NT2/D1 (cell line): ENCODE measurements around the gene GPD1.

Experiments
- YY1 ChIP-seq: IDR thresholded peaks from 2 replicates; pipeline ENCODE4 v1.6.1; 2011; ENCODE audit not compliant: insufficient read length, insufficient read depth
- ZNF274 ChIP-seq: IDR thresholded peaks from 2 replicates; pipeline ENCODE4 v1.6.1; 2011; ENCODE audit warnings: mild to moderate bottlenecking, low read depth, low read length

DNA sequence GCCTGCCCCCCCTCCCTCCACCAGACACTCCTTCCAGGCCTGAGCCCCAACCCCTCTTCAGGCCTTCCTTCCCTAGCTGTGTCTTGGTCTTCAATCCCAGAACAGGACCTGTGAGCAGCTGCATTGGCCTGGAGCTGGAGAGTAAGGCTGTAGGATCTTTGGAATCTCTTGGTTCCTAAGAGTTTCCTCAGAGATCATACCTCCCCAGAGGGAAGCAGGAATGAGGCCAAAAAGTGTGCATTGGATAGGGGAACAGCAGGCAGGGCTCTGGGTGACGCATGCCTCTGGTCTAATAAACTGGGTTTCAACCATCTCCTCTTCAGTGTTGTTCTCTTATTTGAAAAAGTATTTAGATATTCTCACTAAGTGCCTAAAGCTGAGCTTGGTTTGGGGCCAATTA is 20.5 kb upstream of the GPD1 start:
- TF ChIP-seq ZNF274 = no peak
- TF ChIP-seq YY1 = no peak
